Uterus (tissue), 2 donors: ENCODE results near the gene ELP6.
"Not testable (repeated sequence)": the region's sequence is repeated elsewhere in the genome, so short reads cannot be mapped to it uniquely, and the experiment has no call there.

ENCODE experiments used
- CTCF ChIP-seq, 4 experiments: fragments of 200-600 bp in 2 of 4; fragments of 450-650 bp in 2 of 4; sonication (generic) in 2 of 4; IDR thresholded peaks; one replicate each; pipeline ENCODE4 v1.5.1; 2016 to 2019; ENCODE audit warnings: antibody characterized with exemption in 4 of 4, mild to moderate bottlenecking in 2 of 4, moderate library complexity in 1 of 4
- POLR2A ChIP-seq, 2 donors: fragments of 450-650 bp; IDR thresholded peaks; one replicate each; pipeline ENCODE4 v1.6.1; 2016; ENCODE audit warnings: antibody characterized with exemption in 2 of 2, mild to moderate bottlenecking in 1 of 2, moderate library complexity in 1 of 2

GRCh38 chr3:47505267-47505666 is 8.2 kb downstream of the ELP6 start:
- TF ChIP-seq CTCF, POLR2A (IDR thresholded peaks at IDR 0.05): not testable (repeated sequence)
